Coronary artery (tissue), 2 donors: ENCODE data around the gene CHMP4A.

ENCODE experiments used
- DNase-seq: peaks from one replicate; pipeline ENCODE4 v3.0.0-alpha.2; 2017; ENCODE audit warnings: low spot score
- H3K27ac ChIP-seq, 2 donors: fragments of 200-600 bp; sonication (generic); one replicate each; pipeline ENCODE4 v1.5.1; 2016 to 2019
- H3K4me3 ChIP-seq: fragments of 200-600 bp; sonication (generic); 2 replicates; pipeline ENCODE4 v1.5.1; 2016; ENCODE audit warnings: mild to moderate bottlenecking, moderate library complexity
- CTCF ChIP-seq: fragments of 200-600 bp; sonication (generic); IDR thresholded peaks from one replicate; pipeline ENCODE4 v1.5.1; 2019; ENCODE audit warnings: antibody characterized with exemption

CHMP4A gene

GRCh38 chr14:24196071-24197055 lies 16.9 kb downstream of the CHMP4A start:
- no peak for DNase-seq
- no peak for TF ChIP-seq CTCF
- Histone ChIP-seq H3K27ac (peak overlapping the region; percentile 96), H3K4me3 (peak overlapping the region; percentile 89)

GRCh38 chr14:24195186-24196070 lies 17.9 kb downstream of the CHMP4A start, which contains the start of gene TM9SF1:
TSS of gene TM9SF1 (minus strand) at chr14:24195441. CDS start at chr14:24195019, 422 bp downstream.
- peak; percentile 93 for DNase-seq
- H3K4me3 ChIP-seq, result peak within 1 kb of the TSS; percentile 89
- TF ChIP-seq CTCF, result no peak
- H3K27ac ChIP-seq, result peak within 1 kb of the TSS; percentile 96

GRCh38 chr14:24194873-24195185 lies 18.5 kb downstream of the CHMP4A start:
- H3K4me3 ChIP-seq, result peak overlapping the region; percentile 89
- DNase-seq, result no peak
- TF ChIP-seq CTCF, result no peak
- H3K27ac ChIP-seq, result peak overlapping the region; percentile 96

GRCh38 chr14:24194186-24194872 lies 19.0 kb downstream of the CHMP4A start:
- Histone ChIP-seq H3K27ac (peak overlapping the region; percentile 96), H3K4me3 (peak overlapping the region; percentile 89)
- no peak for TF ChIP-seq CTCF
- no peak for DNase-seq

- no peak for DNase-seq
- TF ChIP-seq CTCF, result no peak
- no peak overlapping the region for H3K27ac ChIP-seq
- no peak overlapping the region for H3K4me3 ChIP-seq
Measured at GRCh38 chr14:24192933-24193332, 20.4 kb downstream of the CHMP4A start.

- Histone ChIP-seq H3K4me3 (no peak overlapping the region), H3K27ac (no peak overlapping the region)
- no peak for TF ChIP-seq CTCF
- DNase-seq, result no peak
Measured at GRCh38 chr14:24190416-24190815, 22.9 kb downstream of the CHMP4A start.
